Spleen (tissue), 7 donors: ENCODE results near the gene KCND2.

Experiments used
- POLR2A ChIP-seq, 3 donors: fragments of 450-650 bp; IDR thresholded peaks; one replicate each; pipeline ENCODE4 v1.5.1; 2017; ENCODE audit warnings: antibody characterized with exemption in 3 of 3, mild to moderate bottlenecking in 1 of 3
- TF ChIP-seq, protein P1 (sequence below), 11 experiments: fragments of 200-600 bp in 7 of 11; fragments of 450-650 bp in 4 of 11; sonication (generic) in 4 of 11; IDR thresholded peaks in 8 of 11; conservative IDR thresholded peaks in 3 of 11; 1 replicate in 7 of 11; 2 replicates in 4 of 11; pipeline versions ENCODE4 v1.4.0 to v1.8.0; 2016 to 2021; ENCODE audit warnings: antibody characterized with exemption in 11 of 11, inconsistent platforms in 4 of 11, mild to moderate bottlenecking in 1 of 11
- donor health status: DM: no; HTN: no; CAD: no; lungs with moderate emphysema.
- donor health status: DM: no; HTN: no; CAD: no.
- donor health status: DM: no; HTN: no; CAD: no.

DNA sequence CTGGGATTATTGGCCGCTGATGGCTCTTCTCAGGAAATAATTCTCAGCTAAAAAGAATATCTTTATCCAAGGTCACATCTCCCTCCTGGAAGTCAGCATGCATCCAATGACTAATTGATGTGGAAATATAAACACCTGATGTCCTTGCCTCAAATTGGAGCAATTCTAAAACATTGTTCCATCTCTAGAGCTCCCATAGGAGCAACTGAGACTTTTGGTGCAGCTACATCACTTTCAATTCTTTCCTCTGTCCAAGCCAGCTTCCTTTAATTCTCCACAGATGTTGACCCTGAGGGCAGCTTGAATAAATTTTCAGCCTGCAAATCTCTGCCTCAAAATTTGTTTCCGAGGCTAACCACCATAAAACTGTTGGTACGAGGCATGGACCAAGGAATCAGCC, 43.9 kb upstream of the KCND2 start:
- TF ChIP-seq, protein P1, sequence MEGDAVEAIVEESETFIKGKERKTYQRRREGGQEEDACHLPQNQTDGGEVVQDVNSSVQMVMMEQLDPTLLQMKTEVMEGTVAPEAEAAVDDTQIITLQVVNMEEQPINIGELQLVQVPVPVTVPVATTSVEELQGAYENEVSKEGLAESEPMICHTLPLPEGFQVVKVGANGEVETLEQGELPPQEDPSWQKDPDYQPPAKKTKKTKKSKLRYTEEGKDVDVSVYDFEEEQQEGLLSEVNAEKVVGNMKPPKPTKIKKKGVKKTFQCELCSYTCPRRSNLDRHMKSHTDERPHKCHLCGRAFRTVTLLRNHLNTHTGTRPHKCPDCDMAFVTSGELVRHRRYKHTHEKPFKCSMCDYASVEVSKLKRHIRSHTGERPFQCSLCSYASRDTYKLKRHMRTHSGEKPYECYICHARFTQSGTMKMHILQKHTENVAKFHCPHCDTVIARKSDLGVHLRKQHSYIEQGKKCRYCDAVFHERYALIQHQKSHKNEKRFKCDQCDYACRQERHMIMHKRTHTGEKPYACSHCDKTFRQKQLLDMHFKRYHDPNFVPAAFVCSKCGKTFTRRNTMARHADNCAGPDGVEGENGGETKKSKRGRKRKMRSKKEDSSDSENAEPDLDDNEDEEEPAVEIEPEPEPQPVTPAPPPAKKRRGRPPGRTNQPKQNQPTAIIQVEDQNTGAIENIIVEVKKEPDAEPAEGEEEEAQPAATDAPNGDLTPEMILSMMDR (IDR thresholded peaks at IDR 0.05 in 8 of 11, conservative IDR thresholded peaks at IDR 0.05 in 3 of 11): no peak
- no peak for TF ChIP-seq POLR2A (IDR thresholded peaks at IDR 0.05)
